ENCODE measurements around the gene TLR10.
"Not testable (repeated sequence)": the region's sequence is repeated elsewhere in the genome, so short reads cannot be mapped to it uniquely, and the experiment has no call there.

TLR10 gene

GRCh38 chr4:38802561-38803355 lies 20.0 kb upstream of the TLR10 start:
- no peak for DNase-seq (ENCODE audit: low spot score)

- no peak for DNase-seq (ENCODE audit: low spot score)
Observed at GRCh38 chr4:38800961-38801450, 18.2 kb upstream of the TLR10 start.

GRCh38 chr4:38800366-38800765 lies 17.6 kb upstream of the TLR10 start:
- no peak for DNase-seq (ENCODE audit: low spot score)

GRCh38 chr4:38795087-38795486 lies 12.3 kb upstream of the TLR10 start:
- no peak for DNase-seq (ENCODE audit: low spot score)

GRCh38 chr4:38794051-38794450 lies 11.3 kb upstream of the TLR10 start:
- DNase-seq (ENCODE audit: low spot score): no peak

- no peak for DNase-seq (ENCODE audit: low spot score)
Observed at GRCh38 chr4:38791010-38791409, 8.2 kb upstream of the TLR10 start.

GRCh38 chr4:38788317-38788716 lies 5.5 kb upstream of the TLR10 start:
- no peak for DNase-seq (ENCODE audit: low spot score)

- DNase-seq (ENCODE audit: low spot score): no peak
Observed at GRCh38 chr4:38787693-38788092, 4.9 kb upstream of the TLR10 start.

GRCh38 chr4:38785901-38786402 lies 3.2 kb upstream of the TLR10 start:
- no peak for DNase-seq (ENCODE audit: low spot score)

GRCh38 chr4:38785041-38785790 lies 2.4 kb upstream of the TLR10 start:
- DNase-seq (ENCODE audit: low spot score): no peak

- no peak for DNase-seq (ENCODE audit: low spot score)
Observed at GRCh38 chr4:38784141-38784540, 1.4 kb upstream of the TLR10 start.

- no peak for DNase-seq (ENCODE audit: low spot score)
Observed at GRCh38 chr4:38783109-38783460, 295 bp upstream of the TLR10 start.

GRCh38 chr4:38781854-38782261 lies 932 bp downstream of the TLR10 start:
- no peak for DNase-seq (ENCODE audit: low spot score)

GRCh38 chr4:38780833-38781484 lies 1.8 kb downstream of the TLR10 start:
- DNase-seq (ENCODE audit: low spot score): no peak

- no peak for DNase-seq (ENCODE audit: low spot score)
Observed at GRCh38 chr4:38779790-38780189, 3.0 kb downstream of the TLR10 start.

GRCh38 chr4:38777925-38778324 lies 4.9 kb downstream of the TLR10 start:
- DNase-seq (ENCODE audit: low spot score): not testable (repeated sequence)

GRCh38 chr4:38775326-38775725 lies 7.5 kb downstream of the TLR10 start:
- DNase-seq (ENCODE audit: low spot score): no peak

- DNase-seq (ENCODE audit: low spot score): no peak
Observed at GRCh38 chr4:38774181-38774955, 8.4 kb downstream of the TLR10 start.

GRCh38 chr4:38770281-38770680 lies 12.5 kb downstream of the TLR10 start:
- not testable (repeated sequence) for DNase-seq (ENCODE audit: low spot score)

- no peak for DNase-seq (ENCODE audit: low spot score)
Observed at GRCh38 chr4:38769857-38770256, 12.9 kb downstream of the TLR10 start.

GRCh38 chr4:38769441-38769840 lies 13.3 kb downstream of the TLR10 start:
- DNase-seq (ENCODE audit: low spot score): no peak

- no peak for DNase-seq (ENCODE audit: low spot score)
Observed at GRCh38 chr4:38768968-38769394, 13.8 kb downstream of the TLR10 start.

Measured in hepatic stellate cell (primary cell).